HepG2 (cell line): Measurements from ENCODE around the gene MIGA2. TPM values are rescaled to one million over a fixed set of nuclear protein-coding genes. Genes with fewer than 3 reads are reported as not detected.

Experiments used
- FOXA1 ChIP-seq, 2 experiments: fragments of 450-650 bp in 1 of 2; sonication (generic) in 1 of 2; formaldehyde crosslinking in 1 of 2; IDR thresholded peaks; 2 replicates each; pipeline versions ENCODE4 v1.4.0 to v1.6.1; 2016 to 2020; ENCODE audit warnings: missing genetic modification reagents in 1 of 2
- GMEB2 ChIP-seq: IDR thresholded peaks from 2 replicates; pipeline ENCODE4 v1.6.1; 2016; ENCODE audit warnings: missing biosample characterization, missing genetic modification reagents, low read depth
- HDAC2 ChIP-seq: sonication (generic); formaldehyde crosslinking; IDR thresholded peaks from 2 replicates; pipeline ENCODE4 v1.4.0; 2020; ENCODE audit warnings: missing genetic modification reagents
- HMGA1 ChIP-seq: sonication (generic); formaldehyde crosslinking; conservative IDR thresholded peaks from 2 replicates; pipeline ENCODE4 v1.4.0; 2020; ENCODE audit warnings: missing genetic modification reagents
- MED13 ChIP-seq: sonication (generic); formaldehyde crosslinking; IDR thresholded peaks from 2 replicates; pipeline ENCODE4 v1.5.0; 2020; ENCODE audit warnings: missing genetic modification reagents
- MTA1 ChIP-seq: sonication (generic); formaldehyde crosslinking; IDR thresholded peaks from 2 replicates; pipeline ENCODE4 v1.4.0; 2020; ENCODE audit warnings: missing genetic modification reagents, mild to moderate bottlenecking, borderline replicate concordance
- MZF1 ChIP-seq: sonication (generic); formaldehyde crosslinking; IDR thresholded peaks from 2 replicates; pipeline ENCODE4 v1.8.1; 2023; ENCODE audit warnings: mild to moderate bottlenecking, missing genetic modification reagents, borderline replicate concordance
- NFAT5 ChIP-seq: sonication (generic); formaldehyde crosslinking; IDR thresholded peaks from 2 replicates; pipeline ENCODE4 v1.4.0; 2020; ENCODE audit warnings: missing genetic modification reagents
- PHB2 ChIP-seq: fragments of 450-650 bp; IDR thresholded peaks from 2 replicates; pipeline ENCODE4 v1.6.1; 2018; ENCODE audit not compliant: partially characterized antibody
- SKI ChIP-seq: fragments of 450-650 bp; IDR thresholded peaks from one replicate; pipeline ENCODE4 v1.6.1; 2018; ENCODE audit warnings: mild to moderate bottlenecking; ENCODE audit not compliant: partially characterized antibody
- SNAPC5 ChIP-seq: sonication (generic); formaldehyde crosslinking; IDR thresholded peaks from 2 replicates; pipeline ENCODE4 v1.8.1; 2023; ENCODE audit warnings: mild to moderate bottlenecking, missing genetic modification reagents, borderline replicate concordance
- TBL1XR1 ChIP-seq: fragments of 150-350 bp; IDR thresholded peaks from 2 replicates; pipeline ENCODE4 v1.6.1; 2014; ENCODE audit warnings: borderline replicate concordance, low read length; ENCODE audit not compliant: partially characterized antibody
- ZFP91 ChIP-seq: sonication (generic); formaldehyde crosslinking; IDR thresholded peaks from 2 replicates; pipeline ENCODE4 v1.9.0; 2022; ENCODE audit warnings: missing genetic modification reagents, mild to moderate bottlenecking, borderline replicate concordance
- ZNF138 ChIP-seq: sonication (generic); formaldehyde crosslinking; IDR thresholded peaks from 2 replicates; pipeline ENCODE4 v1.5.0; 2020; ENCODE audit warnings: mild to moderate bottlenecking, low read depth, missing genetic modification reagents
- ZNF264 ChIP-seq: sonication (generic); formaldehyde crosslinking; IDR thresholded peaks from 2 replicates; pipeline ENCODE4 v1.4.0; 2020; ENCODE audit warnings: missing genetic modification reagents
- ZNF501 ChIP-seq: sonication (generic); formaldehyde crosslinking; IDR thresholded peaks from 2 replicates; pipeline ENCODE4 v1.5.1; 2020; ENCODE audit warnings: mild to moderate bottlenecking, moderate library complexity, missing genetic modification reagents
- ZNF564 ChIP-seq: sonication (generic); formaldehyde crosslinking; IDR thresholded peaks from 2 replicates; pipeline ENCODE4 v1.8.1; 2023; ENCODE audit warnings: mild to moderate bottlenecking, missing genetic modification reagents
- ZNF567 ChIP-seq: sonication (generic); formaldehyde crosslinking; IDR thresholded peaks from 2 replicates; pipeline ENCODE4 v1.8.1; 2023; ENCODE audit warnings: mild to moderate bottlenecking, missing genetic modification reagents, borderline replicate concordance
- ZNF615 ChIP-seq: sonication (generic); formaldehyde crosslinking; IDR thresholded peaks from 2 replicates; pipeline ENCODE4 v1.5.0; 2020; ENCODE audit warnings: mild to moderate bottlenecking, missing genetic modification reagents, borderline replicate concordance
- ZNF670 ChIP-seq: sonication (generic); formaldehyde crosslinking; IDR thresholded peaks from 2 replicates; pipeline ENCODE4 v1.8.0; 2022; ENCODE audit warnings: mild to moderate bottlenecking, missing genetic modification reagents, borderline replicate concordance
- polyA plus RNA-seq, 8 experiments: library from polyadenylated mRNA; depleted of rRNA in 3 of 8; stranded (reverse) in 7 of 8; unstranded in 1 of 8; fragments of >200 nt; fragmentation: Illumina TruSeq in 4 of 8; extraction: Trizol in 4 of 8; gene quantifications; 2 replicates each; pipeline versions ENCODE4 v1.2.1 to v1.2.3, GENCODE V29; 2011 to 2016; ENCODE audit warnings: low read depth in 4 of 8, missing spikeins in 1 of 8, mixed read lengths in 1 of 8; ENCODE audit not compliant: insufficient read depth in 1 of 8
- total RNA-seq, 5 experiments: library from RNA; depleted of rRNA; stranded (reverse); fragments of >200 nt; fragmentation: Illumina TruSeq; extraction: Trizol; gene quantifications; 2 replicates each; pipeline ENCODE4 v1.2.3, GENCODE V29; 2016; ENCODE audit warnings: low read depth in 1 of 5

Gene MIGA2
- total and polyA plus RNA-seq, 2 of the 13 experiments (the other 11 are each of a cell fraction or from before 2014, with no cell fraction given) = 10.8 to 17.1 TPM

GRCh38 chr9:129064499-129064908, 28.1 kb downstream of the MIGA2 start (continued):
- TF ChIP-seq GMEB2 (CRISPR knock-in tag) (no peak), ZNF615 (CRISPR knock-in tag) (no peak), NFAT5 (no peak), HDAC2 (CRISPR knock-in tag) (peak; percentile 89), HMGA1 (CRISPR knock-in tag) (no peak), ZNF501 (0 out of 2 replicates have a peak, but pooled peaks have one; percentile 35), ZNF670 (CRISPR knock-in tag) (peak; percentile 58; the same call in 1 of the 2 replicates), ZNF264 (CRISPR knock-in tag) (peak; percentile 80), ZNF138 (CRISPR knock-in tag) (no peak), ZNF567 (CRISPR knock-in tag) (no peak), FOXA1 (IDR thresholded peaks at IDR 0.05) (no peak), FOXA1 (CRISPR knock-in tag; IDR thresholded peaks at IDR 0.05) (peak; percentile 11; the same call in 1 of the 2 replicates), MZF1 (no peak), TBL1XR1 (peak; percentile 90), ZNF564 (CRISPR knock-in tag) (peak; percentile 89), SNAPC5 (CRISPR knock-in tag) (no peak), PHB2 (no peak), MED13 (CRISPR knock-in tag) (no peak), ZFP91 (no peak), SKI (peak; percentile 99), MTA1 (CRISPR knock-in tag) (peak; percentile 93; the same call in 1 of the 2 replicates)
